GM18508 (cell line): Measurements from ENCODE around the gene RFC5.
"Not testable (repeated sequence)": the region's sequence is repeated elsewhere in the genome, so short reads cannot be mapped to it uniquely, and the experiment has no call there.

ENCODE experiments used
- ATAC-seq: cut with Tn5 transposase; IDR thresholded peaks from one replicate; pipeline ENCODE4 v1.9.1; 2021; ENCODE audit warnings: moderate number of reproducible peaks; ENCODE audit not compliant: insufficient read depth, unreplicated experiment

Gene RFC5

DNA sequence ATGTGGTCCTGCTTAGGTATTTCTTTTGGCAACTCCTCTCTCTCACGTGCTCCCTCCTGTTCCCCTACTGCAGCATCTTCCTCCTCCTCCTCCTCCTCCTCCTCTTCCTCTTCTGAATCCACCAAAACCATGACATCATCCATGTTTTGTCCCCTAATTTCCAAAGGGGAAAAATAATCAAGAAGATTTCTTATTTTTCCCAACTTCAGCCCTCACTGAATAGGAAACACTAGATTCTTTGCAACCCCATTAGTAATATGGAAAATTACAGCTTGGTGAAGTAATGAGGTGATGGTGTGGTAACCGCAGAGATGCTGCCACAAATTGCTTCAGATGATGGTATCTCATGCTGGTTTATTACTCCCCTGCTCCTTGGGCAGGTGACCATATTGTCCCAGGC is 51.9 kb downstream of the RFC5 start:
- no peak for ATAC-seq

DNA sequence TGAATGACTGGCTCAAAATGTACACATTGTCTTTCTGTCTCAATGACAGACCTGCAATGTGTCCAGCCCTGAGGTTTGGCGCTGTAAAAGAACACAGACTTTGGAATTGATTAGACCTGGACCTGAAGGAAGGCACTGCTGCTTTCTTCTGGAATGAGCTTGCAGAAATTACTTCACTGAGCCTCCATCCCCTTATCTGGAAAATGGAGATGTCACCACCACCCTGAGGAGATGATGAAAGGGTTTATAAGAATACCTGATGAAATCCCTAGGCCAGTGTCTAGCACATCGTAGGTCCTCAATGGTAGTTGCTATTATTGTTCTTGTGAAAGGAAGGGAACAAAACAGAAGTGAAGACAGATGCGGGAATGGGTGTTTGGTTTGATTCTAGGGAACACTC is 54.1 kb downstream of the RFC5 start:
- no peak for ATAC-seq

DNA sequence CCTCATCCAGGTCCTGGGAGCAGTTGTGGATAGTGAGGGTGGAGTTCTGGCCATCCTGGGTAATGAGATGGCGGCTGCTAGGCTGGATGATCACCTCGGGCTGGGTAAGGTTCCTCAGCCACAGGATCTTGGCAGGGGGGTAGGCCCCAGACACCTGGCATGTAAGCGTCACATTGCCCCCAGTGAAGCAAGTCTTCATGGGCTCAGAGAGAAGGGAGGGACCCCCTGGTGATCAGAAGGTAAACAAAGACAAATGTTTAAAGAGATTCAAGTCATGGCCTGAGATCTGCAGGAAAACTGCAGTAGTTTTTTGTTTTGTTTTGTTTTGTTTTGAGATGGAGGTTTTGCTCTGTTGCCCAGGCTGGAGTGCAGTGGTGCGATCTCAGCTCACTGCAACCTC is 57.3 kb downstream of the RFC5 start:
- no peak for ATAC-seq

DNA sequence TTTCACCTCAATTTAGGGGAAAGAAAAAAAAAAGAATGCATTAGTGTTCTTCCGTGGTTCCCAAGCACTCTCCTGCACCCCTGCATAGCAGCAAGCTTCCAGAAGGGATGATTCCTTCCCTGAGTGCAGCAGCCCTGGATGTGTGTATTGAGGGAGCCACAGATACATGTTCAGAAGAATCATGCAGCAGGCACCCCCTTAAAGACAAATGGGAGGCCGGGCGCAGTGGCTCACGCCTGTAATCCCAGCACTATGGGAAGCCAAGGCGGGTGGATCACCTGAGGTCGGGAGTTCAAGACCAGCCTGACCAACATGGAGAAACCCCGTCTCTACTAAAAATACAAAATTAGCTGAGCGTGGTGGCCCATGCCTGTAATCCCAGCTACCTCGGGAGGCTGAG is 65.0 kb downstream of the RFC5 start:
- ATAC-seq: not testable (repeated sequence)
